ENCODE results near the gene SREBF1. TPM values are rescaled to one million over a fixed set of nuclear protein-coding genes. Genes with fewer than 3 reads are reported as not detected.

Gene SREBF1
- total RNA-seq, 4 donors from 2014 or later, result 118 to 226 (median 185) TPM

DNA sequence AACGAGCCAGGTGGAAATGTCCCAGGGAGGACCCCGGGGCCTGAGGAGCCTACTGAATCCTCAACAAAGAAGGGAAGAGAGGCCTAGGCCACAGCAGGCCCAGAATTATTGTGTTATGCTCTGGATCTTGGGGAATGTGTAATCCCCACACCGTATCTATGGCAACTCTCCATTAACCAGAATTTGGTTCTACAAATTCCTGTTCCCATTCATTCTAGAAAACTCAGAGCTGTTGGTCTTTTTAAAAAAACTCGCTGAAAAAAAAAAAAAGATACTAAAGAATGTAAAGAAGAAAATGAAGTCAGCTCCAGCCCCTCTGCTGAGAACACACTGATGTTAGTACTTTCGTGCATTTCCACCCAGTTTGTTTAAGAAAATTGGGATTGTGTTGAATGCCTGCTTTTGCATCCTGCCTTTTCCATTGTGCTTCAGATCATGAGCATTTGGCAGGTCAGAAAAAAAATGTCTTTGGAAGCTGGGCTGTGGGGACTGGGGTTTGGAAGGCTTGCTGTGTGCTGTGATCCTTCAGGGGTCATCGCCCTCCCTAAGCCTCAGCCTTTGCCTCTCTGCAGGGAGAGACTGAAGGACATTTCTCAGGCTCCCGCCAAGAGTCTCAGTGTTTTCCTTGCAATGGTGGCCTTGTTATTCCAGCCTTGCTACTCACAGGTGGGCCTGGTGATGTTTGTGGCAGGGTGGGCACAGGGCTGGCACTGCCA is 69.5 kb downstream of the SREBF1 start:
- H3K27ac ChIP-seq, result peak overlapping the region in 1 of 4 donors; percentile 9
- no peaks in the 10 kb centered on the region for H3K9me3 ChIP-seq
- H3K27me3 ChIP-seq, result no peaks in the 10 kb centered on the region
- TF ChIP-seq CTCF (IDR thresholded peaks at IDR 0.05) (no peak), POLR2A (IDR thresholded peaks at IDR 0.05) (no peak)
- no peak for DNase-seq
- no peak overlapping the region for H3K4me3 ChIP-seq
- H3K36me3 ChIP-seq, result no peaks in the 10 kb centered on the region
- peaks cover 0 to 31% (median 7%) of the 10 kb centered on the region in 4 donors for H3K4me1 ChIP-seq

- no peaks in the 10 kb centered on the region for H3K9me3 ChIP-seq
- H3K4me1 ChIP-seq, result peaks cover 0 to 31% (median 7%) of the 10 kb centered on the region in 4 donors
- peak overlapping the region in 3 of 4 donors; percentile 9 to 68 (median 36) for H3K27ac ChIP-seq
Observed at GRCh38 chr17:17766744-17767120, 70.1 kb downstream of the SREBF1 start.

DNA sequence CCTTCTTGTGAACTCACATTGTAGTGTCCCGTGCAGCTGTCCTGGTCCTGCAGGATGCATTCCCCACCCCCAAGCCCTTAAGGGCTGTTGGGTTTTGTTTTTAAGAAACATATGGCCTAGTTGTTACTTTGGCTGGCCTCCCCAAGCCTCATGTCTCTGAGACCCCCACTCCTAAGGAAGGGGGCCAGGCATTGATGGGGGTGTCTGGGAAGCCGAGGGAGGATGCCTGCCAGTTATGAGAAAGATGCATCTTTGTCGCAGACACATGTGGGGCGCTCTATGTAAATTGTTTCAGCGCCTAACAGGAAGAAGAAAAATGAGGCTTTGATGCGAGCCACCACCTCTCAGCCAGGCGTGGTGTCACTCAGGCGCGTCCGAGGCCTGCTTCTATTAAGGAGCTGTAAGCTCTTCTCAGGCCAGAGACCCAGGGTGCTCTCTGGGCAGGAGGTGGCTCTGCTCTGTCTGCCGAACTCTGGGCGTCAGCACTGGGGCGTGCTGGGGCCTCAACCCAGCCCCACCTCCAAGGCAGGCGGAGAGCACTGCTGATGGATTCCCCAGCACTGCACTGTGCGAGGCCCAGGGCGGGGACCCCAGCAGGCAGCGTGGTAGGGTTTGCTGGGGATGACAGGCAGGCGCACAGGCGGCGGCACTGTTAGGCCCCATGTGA is 70.6 kb downstream of the SREBF1 start:
- no peak for TF ChIP-seq CTCF (IDR thresholded peaks at IDR 0.05)
- TF ChIP-seq POLR2A (IDR thresholded peaks at IDR 0.05), result no peak
- Histone ChIP-seq H3K36me3 (no peaks in the 10 kb centered on the region), H3K9me3 (no peaks in the 10 kb centered on the region), H3K4me1 (peaks cover 0 to 31% (median 7%) of the 10 kb centered on the region in 4 donors), H3K4me3 (no peak overlapping the region), H3K27ac (peak overlapping the region in 3 of 4 donors; percentile 9 to 68 (median 36)), H3K27me3 (no peaks in the 10 kb centered on the region)
- DNase-seq, result peak in 2 of 3 donors; percentile 75 to 78

More at GRCh38 chr17:17766744-17767120, 70.1 kb downstream of the SREBF1 start:
- TF ChIP-seq CTCF (IDR thresholded peaks at IDR 0.05), result no peak
- no peak for TF ChIP-seq POLR2A (IDR thresholded peaks at IDR 0.05)
- no peaks in the 10 kb centered on the region for H3K36me3 ChIP-seq
- no peak overlapping the region for H3K4me3 ChIP-seq
- no peaks in the 10 kb centered on the region for H3K27me3 ChIP-seq
- DNase-seq, result no peak

DNA sequence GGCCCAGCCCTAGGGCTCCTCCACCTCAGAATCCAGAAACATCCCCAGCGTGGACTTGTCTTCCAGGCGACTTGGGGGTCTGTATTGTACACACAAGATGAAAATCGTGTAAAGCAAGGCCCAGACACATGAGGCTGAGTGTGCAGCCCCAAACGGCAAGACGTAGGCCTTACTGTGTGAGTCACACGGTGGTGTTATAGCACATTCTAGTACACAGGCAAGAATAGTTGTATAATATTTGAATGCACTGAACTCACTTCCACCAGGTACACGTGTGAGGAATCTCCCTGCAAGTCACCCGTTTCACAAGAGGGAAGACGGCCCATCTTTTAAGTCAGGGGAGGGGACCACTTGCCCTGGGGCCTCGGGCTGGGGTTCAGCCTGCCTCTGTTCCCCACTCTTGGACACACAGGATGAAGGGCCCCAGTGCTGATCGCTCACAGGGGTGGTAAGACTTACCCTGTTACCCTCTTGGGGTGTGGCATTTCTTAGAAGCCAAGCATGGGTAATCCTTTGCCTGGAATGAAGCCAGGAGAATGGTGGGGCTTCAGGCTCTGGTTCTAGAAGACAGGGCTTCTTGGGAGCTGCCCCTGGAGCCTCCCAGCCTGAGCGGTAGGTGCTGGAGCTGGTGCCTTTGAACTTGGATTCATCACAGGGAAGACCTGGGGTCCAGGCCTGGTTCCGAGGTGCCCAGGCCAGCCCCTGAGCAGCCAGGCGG is 71.3 kb downstream of the SREBF1 start:
- peak overlapping the region in 2 of 4 donors; percentile 36 to 68 for H3K27ac ChIP-seq
- peaks cover 0 to 28% (median 7%) of the 10 kb centered on the region in 4 donors for H3K4me1 ChIP-seq
- no peaks in the 10 kb centered on the region for H3K27me3 ChIP-seq
- no peaks in the 10 kb centered on the region for H3K36me3 ChIP-seq
- H3K9me3 ChIP-seq, result no peaks in the 10 kb centered on the region
- TF ChIP-seq POLR2A (IDR thresholded peaks at IDR 0.05), result no peak
- TF ChIP-seq CTCF (IDR thresholded peaks at IDR 0.05), result no peak
- H3K4me3 ChIP-seq, result no peak overlapping the region
- no peak for DNase-seq

DNA sequence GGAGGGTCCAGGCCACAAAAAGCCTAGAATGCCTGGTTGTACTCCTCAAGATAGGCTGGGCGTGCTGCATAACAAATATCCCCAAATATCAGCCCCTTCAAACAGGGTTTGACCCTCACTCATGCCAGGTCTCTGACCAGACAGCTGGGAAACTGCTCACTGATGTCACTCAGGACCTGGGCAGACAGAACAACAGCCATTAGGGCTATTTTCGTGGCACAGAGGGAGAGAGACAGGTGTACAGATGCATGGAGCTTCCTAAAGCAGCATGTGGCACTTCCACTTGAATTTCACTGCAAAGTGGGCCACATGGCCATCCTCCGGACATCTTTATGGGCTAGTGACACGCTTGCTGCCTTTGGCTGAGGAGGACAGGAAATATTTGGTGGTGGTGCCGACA is 73.1 kb downstream of the SREBF1 start:
- H3K9me3 ChIP-seq, result no peaks in the 10 kb centered on the region
- no peak overlapping the region for H3K27ac ChIP-seq
- no peak for DNase-seq
- no peaks in the 10 kb centered on the region for H3K36me3 ChIP-seq
- H3K4me3 ChIP-seq, result no peak overlapping the region
- peaks cover 0 to 15% (median 6%) of the 10 kb centered on the region in 4 donors for H3K4me1 ChIP-seq
- TF ChIP-seq CTCF (IDR thresholded peaks at IDR 0.05) (no peak), POLR2A (IDR thresholded peaks at IDR 0.05) (no peak)
- H3K27me3 ChIP-seq, result no peaks in the 10 kb centered on the region
